ENCODE measurements around the gene GTPBP3. TPM values are rescaled to one million over a fixed set of nuclear protein-coding genes. Genes with fewer than 3 reads are reported as not detected.

GTPBP3 gene
- total and polyA plus RNA-seq, 2 of the 8 experiments (the other 6 are each of a cell fraction or from before 2014, with no cell fraction given), result 30.4 to 56.0 TPM

DNA sequence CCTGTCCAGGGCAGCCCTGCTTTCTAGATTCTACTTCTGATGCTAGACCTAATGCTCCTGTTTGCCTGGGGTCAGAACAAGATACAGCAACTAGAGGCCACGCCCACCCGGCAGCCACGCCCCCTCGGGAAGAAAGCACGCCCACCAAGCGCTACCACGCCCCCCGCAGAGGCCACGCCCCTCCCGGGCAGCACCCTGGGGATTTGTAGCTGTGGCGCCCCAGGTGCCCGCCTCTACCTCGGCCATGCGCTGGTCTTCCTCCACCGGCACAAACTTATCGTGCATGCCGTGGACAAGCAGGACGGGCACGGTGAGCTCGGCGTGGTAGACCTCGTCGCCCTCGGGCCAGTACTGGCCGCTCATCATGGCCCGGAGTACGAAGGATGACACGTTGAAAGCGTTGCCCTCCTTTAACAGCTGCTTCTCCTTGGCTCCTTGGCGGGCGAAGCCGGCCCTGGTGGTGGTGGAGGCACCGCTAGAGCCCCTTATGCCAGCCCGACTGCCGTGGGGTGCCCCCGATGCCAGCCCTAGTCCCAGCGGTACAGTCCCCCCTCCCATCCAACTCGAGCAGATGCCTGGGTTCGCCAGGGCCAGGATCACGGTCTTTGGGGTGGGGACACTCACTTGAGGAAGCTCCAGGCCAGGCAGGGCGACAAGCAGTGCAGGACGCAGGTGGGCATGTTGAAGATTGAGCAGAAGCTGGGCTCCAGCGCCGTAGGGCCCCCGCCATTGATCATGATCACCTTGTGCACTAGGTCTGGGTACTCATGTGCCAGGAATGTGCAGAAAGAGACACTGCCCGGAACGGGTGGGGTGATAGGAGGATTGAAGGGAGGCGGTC, 43.1 kb upstream of the GTPBP3 start:
- Histone ChIP-seq H2BK20ac (ENCODE audit: low read length) (no peak overlapping the region), H2BK120ac (replicated peaks; ENCODE audit: low read depth, low read length) (no peak overlapping the region), H3K23ac (ENCODE audit: insufficient read length) (no peak overlapping the region), H4K20me1 (replicated peaks in 1 of 2; ENCODE audit: control insufficient read depth in 1 of 2, insufficient read depth in 2 of 2, low read length in 2 of 2) (peaks cover 0 to 8% of the 10 kb centered on the region in 2 experiments), H3K36me3 (ENCODE audit: control insufficient read depth in 2 of 4, insufficient read depth in 4 of 4, low read length in 3 of 4) (peaks cover 0 to 14% (median 6%) of the 10 kb centered on the region in 4 experiments; a peak in 4 of 8 replicates), H2AFZ (ENCODE audit: low read length) (no peak overlapping the region), H2AK5ac (ENCODE audit: low read depth, low read length) (peak overlapping the region; percentile 87; the same call in 1 of the 2 replicates), H3K79me2 (ENCODE audit: control insufficient read depth in 1 of 2, insufficient read depth in 2 of 2, low read length in 2 of 2) (peaks cover 0 to 6% of the 10 kb centered on the region in 2 experiments; a peak in 1 of 4 replicates), H3K4me2 (ENCODE audit: insufficient read depth in 1 of 2, low read depth in 2 of 2, low read length in 2 of 2) (peak overlapping the region; percentile 37 to 49), H4K5ac (ENCODE audit: insufficient read length, low read depth, low read length) (peak overlapping the region; percentile 47), H3K27ac (ENCODE audit: low read depth, low read length) (peak overlapping the region; percentile 9; the same call in 1 of the 2 replicates), H2BK5ac (ENCODE audit: low read depth, low read length) (peak overlapping the region; percentile 35; the same call in 1 of the 2 replicates), H3K79me1 (ENCODE audit: low read depth, low read length) (peaks cover 7% of the 10 kb centered on the region), H3K56ac (replicated peaks; ENCODE audit: insufficient read length, low read depth, low read length) (no peak overlapping the region), H3K14ac (ENCODE audit: insufficient read length) (no peak overlapping the region), H2BK15ac (ENCODE audit: low read length) (peak overlapping the region; percentile 65; the same call in 1 of the 2 replicates), H4K91ac (replicated peaks; ENCODE audit: insufficient read length, low read length) (no peak overlapping the region), H3K4me3 (ENCODE audit: extremely low read depth in 1 of 4, insufficient read depth in 2 of 4, low read depth in 3 of 4, low read length in 4 of 4) (peak overlapping the region in 1 of 4 experiments; percentile 67; a peak in 1 of 8 replicates), H3K23me2 (ENCODE audit: low read depth, low read length) (peaks cover 5% of the 10 kb centered on the region; the same call in 1 of the 2 replicates), H3K27me3 (replicated peaks in 1 of 4; ENCODE audit: control insufficient read depth in 3 of 4, extremely low read depth in 1 of 4, insufficient read depth in 3 of 4, low read length in 3 of 4) (no peaks in the 10 kb centered on the region), H3K9me3 (ENCODE audit: insufficient read depth in 2 of 2, low read depth in 1 of 2, low read length in 1 of 2) (peaks cover 0 to 3% of the 10 kb centered on the region in 2 experiments; a peak in 1 of 4 replicates), H3K9ac (replicated peaks in 1 of 4; ENCODE audit: extremely low read depth in 1 of 4, low read depth in 3 of 4, low read length in 3 of 4) (no peak overlapping the region), H3K4me1 (replicated peaks in 1 of 4; ENCODE audit: control insufficient read depth in 3 of 4, insufficient read depth in 4 of 4, low read length in 3 of 4) (peaks cover 0 to 5% (median 4%) of the 10 kb centered on the region in 4 experiments; a peak in 5 of 7 replicates), H2BK12ac (ENCODE audit: low read depth, low read length) (peak overlapping the region; percentile 75; the same call in 1 of the 2 replicates), H3K18ac (ENCODE audit: extremely low read depth, low read length) (no peak overlapping the region), H4K8ac (ENCODE audit: extremely low read depth, insufficient read depth, low read length) (peak overlapping the region; percentile 59; the same call in 1 of the 2 replicates), H3K4ac (replicated peaks; ENCODE audit: insufficient read length, low read depth, low read length) (no peak overlapping the region)
- peak; percentile 42 for FAIRE-seq
- POLR2A ChIA-PET (ENCODE audit: partially characterized antibody), result interaction anchor here (0.8 to 2.3 kb wide), 10 partner anchors 11 to 74 kb away, joined by 3 to 9 read pairs (median 3); partner anchors contain the start of genes BABAM1, DDA1 and MRPL34
- CTCF ChIA-PET (ENCODE audit: partially characterized antibody), result interaction anchor here (0.7 to 2.2 kb wide), 8 partner anchors 11 to 92 kb away, joined by 3 to 11 read pairs (median 4); partner anchors contain the start of genes ANKLE1, MRPL34 and USHBP1
- 70% methylated on average over 45 of the region's 48 CpGs; no CpG with 5 or more reads in 1 of the 2 experiments for WGBS, 2 experiments (ENCODE audit: extremely low coverage in 1 of 2, insufficient coverage in 1 of 2, insufficient read length in 1 of 2, insufficient replicate concordance in 2 of 2, low coverage in 1 of 2, low lambda C conversion rate in 2 of 2, missing lambda C conversion rate in 1 of 2)
- DNase-seq (ENCODE audit: low read depth in 1 of 2, low spot score in 2 of 2), result peak in 1 of 2 experiments; percentile 99
- TF ChIP-seq POLR2AphosphoS5 (IDR thresholded peaks at IDR 0.05; ENCODE audit: low read depth, low read length) (0 out of 2 replicates have a peak, but pooled peaks have one; percentile 24), CBX5 (IDR thresholded peaks at IDR 0.05; ENCODE audit: low read depth, low read length) (no peak), TAF7 (optimal IDR thresholded peaks at IDR 0.05; ENCODE audit: borderline replicate concordance, low read depth, low read length) (no peak), SP1 (IDR thresholded peaks at IDR 0.05; ENCODE audit: low read depth, low read length) (peak; percentile 74; the same call in 1 of the 2 replicates), EGR1 (IDR thresholded peaks at IDR 0.05; ENCODE audit: borderline replicate concordance, low read depth, low read length) (peak; percentile 37; the same call in 1 of the 2 replicates), CHD1 (IDR thresholded peaks at IDR 0.05; ENCODE audit: low read depth, low read length) (no peak), SP4 (IDR thresholded peaks at IDR 0.05; ENCODE audit: low read length) (peak; percentile 83; the same call in 1 of the 2 replicates)
- TF ChIP-seq, protein P1, sequence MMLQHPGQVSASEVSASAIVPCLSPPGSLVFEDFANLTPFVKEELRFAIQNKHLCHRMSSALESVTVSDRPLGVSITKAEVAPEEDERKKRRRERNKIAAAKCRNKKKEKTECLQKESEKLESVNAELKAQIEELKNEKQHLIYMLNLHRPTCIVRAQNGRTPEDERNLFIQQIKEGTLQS (IDR thresholded peaks at IDR 0.05; ENCODE audit: insufficient read depth, low read depth, low read length), result no peak
